T-helper 1 cell treated with Interleukin-12 subunit alpha and Interleukin-12 subunit beta and Interleukin-4 antibody, amounts not matched to agents 30 ng/mL and 1 ng/mL, for 36 hours (primary cell): ENCODE measurements around the gene HYDIN. TPM values are rescaled to one million over a fixed set of nuclear protein-coding genes. Genes with fewer than 3 reads are reported as not detected.

Experiments used
- intact Hi-C: fragments of 100-400 bp; cut with micrococcal nuclease; formaldehyde crosslinking; loops from one replicate; pipeline ENCODE4 v1.15.1; 2024
- total RNA-seq: library from RNA; stranded (reverse); gene quantifications from 2 replicates; pipeline ENCODE4 v1.2.3, GENCODE V29; 2022

HYDIN gene
- 0.22 TPM in 1 of 2 replicates, not detected in the other for total RNA-seq

GRCh38 chr16:71230122-71230845 lies at the start of gene HYDIN:
HYDIN (minus strand) TSS chr16:71230722; CDS start chr16:71186895, 43,827 bp downstream.
- intact Hi-C loops = no loop called here

GRCh38 chr16:71276589-71277334 lies 46.2 kb upstream of the HYDIN start:
- intact Hi-C loops = no loop called here

- intact Hi-C loops = no loop called here
Measured at GRCh38 chr16:71273384-71273783, 42.9 kb upstream of the HYDIN start.

- intact Hi-C loops = no loop called here
Measured at GRCh38 chr16:71264299-71264698, 33.8 kb upstream of the HYDIN start.

GRCh38 chr16:71263582-71263981 lies 33.1 kb upstream of the HYDIN start:
- intact Hi-C loops = no loop called here

- intact Hi-C loops = no loop called here
Measured at GRCh38 chr16:71262391-71262790, 31.9 kb upstream of the HYDIN start.

- intact Hi-C loops = no loop called here
Measured at GRCh38 chr16:71260995-71261394, 30.5 kb upstream of the HYDIN start.

GRCh38 chr16:71259086-71259485 lies 28.6 kb upstream of the HYDIN start:
- intact Hi-C loops = no loop called here

- intact Hi-C loops = no loop called here
Measured at GRCh38 chr16:71258372-71258771, 27.9 kb upstream of the HYDIN start.

- intact Hi-C loops = no loop called here
Measured at GRCh38 chr16:71257768-71258167, 27.2 kb upstream of the HYDIN start.

- intact Hi-C loops = no loop called here
Measured at GRCh38 chr16:71255721-71256120, 25.2 kb upstream of the HYDIN start.

GRCh38 chr16:71254832-71255525 lies 24.5 kb upstream of the HYDIN start:
- intact Hi-C loops = no loop called here

- intact Hi-C loops = no loop called here
Measured at GRCh38 chr16:71250461-71251235, 20.1 kb upstream of the HYDIN start.

GRCh38 chr16:71249399-71249798 lies 18.9 kb upstream of the HYDIN start:
- intact Hi-C loops = no loop called here

GRCh38 chr16:71247478-71247877 lies 17.0 kb upstream of the HYDIN start:
- intact Hi-C loops = no loop called here

- intact Hi-C loops = no loop called here
Measured at GRCh38 chr16:71246309-71246708, 15.8 kb upstream of the HYDIN start.

GRCh38 chr16:71244521-71244920 lies 14.0 kb upstream of the HYDIN start:
- intact Hi-C loops = no loop called here

- intact Hi-C loops = no loop called here
Measured at GRCh38 chr16:71242601-71243000, 12.1 kb upstream of the HYDIN start.

- intact Hi-C loops = no loop called here
Measured at GRCh38 chr16:71242036-71242435, 11.5 kb upstream of the HYDIN start.

GRCh38 chr16:71229344-71229743 lies 1.2 kb downstream of the HYDIN start:
- intact Hi-C loops = no loop called here
